Measurements from ENCODE around the gene ECI1. TPM values are rescaled to one million over a fixed set of nuclear protein-coding genes. Genes with fewer than 3 reads are reported as not detected.

ECI1 gene
- total RNA-seq, 1 experiment from 2014 or later, result 95.4 TPM

- Histone ChIP-seq H3K79me2 (ENCODE audit: insufficient read depth, low read length) (peaks cover 6% of the 10 kb centered on the region; the same call in 1 of the 2 replicates), H2BK12ac (ENCODE audit: insufficient read length, low read depth, low read length) (no peak overlapping the region), H4K8ac (replicated peaks; ENCODE audit: insufficient read length, low read depth, low read length) (no peak overlapping the region), H3K27me3 (ENCODE audit: insufficient read depth, low read length) (no peaks in the 10 kb centered on the region), H2BK120ac (ENCODE audit: low read depth, low read length, poor library complexity, severe bottlenecking) (no peak overlapping the region), H3K23me2 (ENCODE audit: insufficient read length, low read depth, low read length, poor library complexity, severe bottlenecking) (peaks cover 8% of the 10 kb centered on the region), H3K56ac (ENCODE audit: insufficient read length, low read depth, low read length) (no peak overlapping the region), H2AFZ (ENCODE audit: low read length) (no peak overlapping the region), H2BK20ac (ENCODE audit: low read depth, low read length, poor library complexity, severe bottlenecking) (no peak overlapping the region), H2AK5ac (ENCODE audit: insufficient read length, low read length) (no peak overlapping the region), H3K18ac (ENCODE audit: insufficient read length, low read depth, low read length) (no peak overlapping the region), H2BK5ac (ENCODE audit: insufficient read length, low read length) (no peak overlapping the region), H3K9ac (ENCODE audit: extremely low read depth, insufficient read length, low read length) (peak overlapping the region; percentile 83), H3K4ac (ENCODE audit: low read depth, low read length) (no peak overlapping the region), H3K4me2 (ENCODE audit: insufficient read depth, insufficient read length, low read length) (peak overlapping the region; percentile 75), H4K5ac (ENCODE audit: insufficient read length, low read depth, low read length) (no peak overlapping the region), H3K4me1 (ENCODE audit: insufficient read depth, low read length) (no peaks in the 10 kb centered on the region), H3K79me1 (ENCODE audit: insufficient read depth, low read depth, low read length, poor library complexity, severe bottlenecking) (peaks cover 6% of the 10 kb centered on the region), H3K9me3 (ENCODE audit: control insufficient read depth, low read depth, low read length) (no peaks in the 10 kb centered on the region), H2BK15ac (ENCODE audit: low read depth, low read length) (no peak overlapping the region), H4K20me1 (ENCODE audit: control insufficient read depth, insufficient read depth, insufficient read length) (no peaks in the 10 kb centered on the region), H3K14ac (ENCODE audit: insufficient read depth, low read length) (0 out of 2 replicates have a peak overlapping the region, but pooled peaks have one; percentile 79), H3T11ph (ENCODE audit: low read length) (no peak overlapping the region), H3K23ac (ENCODE audit: insufficient read length, low read depth, low read length) (no peak overlapping the region), H3K27ac (ENCODE audit: insufficient read length, low read depth, low read length) (no peak overlapping the region), H4K91ac (ENCODE audit: insufficient read length, low read depth, low read length) (no peak overlapping the region)
- TF ChIP-seq CTCF (conservative IDR thresholded peaks at IDR 0.05), result 0 out of 3 replicates have a peak, but pooled peaks have one; percentile 9
- peaks cover 13 to 18% of the 10 kb centered on the region in 2 experiments for H3K4me1 Mint-ChIP-seq
- H3K27ac Mint-ChIP-seq, result 0 out of 7 replicates have a peak overlapping the region, but pooled peaks of 2 of the 3 experiments have one; percentile 13 to 31
- H3K36me3 Mint-ChIP-seq (ENCODE audit: insufficient read depth in 1 of 3, low read depth in 3 of 3), result peaks cover 9 to 25% (median 19%) of the 10 kb centered on the region in 3 experiments; a peak in 6 of 7 replicates
- no peaks in the 10 kb centered on the region for H3K27me3 Mint-ChIP-seq (ENCODE audit: low read depth)
- peak overlapping the region; percentile 77 to 86 for H3K4me3 Mint-ChIP-seq
- no peak for DNase-seq
- no CpG with 5 or more reads among the region's 98 CpGs for WGBS (ENCODE audit: extremely low coverage, insufficient read length, low lambda C conversion rate)
- no peaks in the 10 kb centered on the region for H3K9me3 Mint-ChIP-seq
These were observed 37.3 kb downstream of the ECI1 start for GRCh38 chr16:2213817-2214718.
